Suppressor macrophage treated with lipopolysaccharide for 4 hours (primary cell): Measurements from ENCODE around the gene CDK13.

ENCODE experiments used
- DNase-seq: peaks from one replicate; pipeline ENCODE4 v3.0.0-alpha.2; 2020

Gene CDK13

GRCh38 chr7:40015790-40016296, 65.8 kb downstream of the CDK13 start:
- peak; percentile 15 for DNase-seq

GRCh38 chr7:40019558-40019957, 69.5 kb downstream of the CDK13 start:
- DNase-seq: no peak

GRCh38 chr7:40024048-40024447, 74.0 kb downstream of the CDK13 start:
- no peak for DNase-seq

GRCh38 chr7:40024841-40025240, 74.8 kb downstream of the CDK13 start:
- DNase-seq: no peak

GRCh38 chr7:40027545-40027944, 77.5 kb downstream of the CDK13 start:
- DNase-seq: no peak

- no peak for DNase-seq
These were observed 83.8 kb downstream of the CDK13 start for GRCh38 chr7:40033826-40034225.

- no peak for DNase-seq
These were observed 91.4 kb downstream of the CDK13 start for GRCh38 chr7:40041456-40041855.

- no peak for DNase-seq
These were observed 93.1 kb downstream of the CDK13 start for GRCh38 chr7:40043164-40043563.

- DNase-seq: no peak
These were observed 97.6 kb downstream of the CDK13 start for GRCh38 chr7:40047661-40048060.

- no peak for DNase-seq
These were observed 107.2 kb downstream of the CDK13 start for GRCh38 chr7:40057292-40057691.

GRCh38 chr7:40058026-40058425, 108.0 kb downstream of the CDK13 start:
- no peak for DNase-seq

GRCh38 chr7:40058636-40059035, 108.6 kb downstream of the CDK13 start:
- DNase-seq: no peak

- no peak for DNase-seq
These were observed 109.0 kb downstream of the CDK13 start for GRCh38 chr7:40059057-40059456.

- DNase-seq: no peak
These were observed 122.2 kb downstream of the CDK13 start for GRCh38 chr7:40072268-40072667.

- DNase-seq: no peak
These were observed 123.2 kb downstream of the CDK13 start for GRCh38 chr7:40073239-40073638.

GRCh38 chr7:40077849-40078248, 127.8 kb downstream of the CDK13 start:
- peak; percentile 77 for DNase-seq

- DNase-seq: no peak
These were observed 142.1 kb downstream of the CDK13 start for GRCh38 chr7:40092182-40092581.

- no peak for DNase-seq
These were observed 143.7 kb downstream of the CDK13 start for GRCh38 chr7:40093631-40094350.

GRCh38 chr7:40095230-40095629, 145.2 kb downstream of the CDK13 start:
- no peak for DNase-seq

GRCh38 chr7:40095695-40096327, 145.8 kb downstream of the CDK13 start:
- DNase-seq: no peak

- DNase-seq: no peak
These were observed 147.7 kb downstream of the CDK13 start for GRCh38 chr7:40097728-40098127.

GRCh38 chr7:40098810-40099209, 148.8 kb downstream of the CDK13 start:
- no peak for DNase-seq

- DNase-seq: no peak
These were observed 149.8 kb downstream of the CDK13 start for GRCh38 chr7:40099837-40100236.

GRCh38 chr7:40101201-40101600, 151.1 kb downstream of the CDK13 start:
- DNase-seq: no peak

- DNase-seq: no peak
These were observed 152.8 kb downstream of the CDK13 start for GRCh38 chr7:40102897-40103296.
